Stomach (tissue), 9 donors: ENCODE measurements around the gene CTRB1. TPM values are rescaled to one million over a fixed set of nuclear protein-coding genes. Genes with fewer than 3 reads are reported as not detected.

ENCODE experiments used
- DNase-seq, 2 donors: peaks; one replicate each; pipeline versions ENCODE4 v3.0.0 to v3.0.0-alpha.2; 2013 to 2019
- H3K27ac ChIP-seq, 5 donors: fragments of 200-600 bp in 4 of 5; sonication (generic) in 4 of 5; one replicate each; pipeline ENCODE4 v1.5.1; 2013 to 2019; ENCODE audit warnings: mild to moderate bottlenecking in 1 of 5, moderate library complexity in 1 of 5
- H3K27me3 ChIP-seq, 3 donors: fragments of 200-600 bp; sonication (generic); one replicate each; pipeline ENCODE4 v1.5.1; 2017 to 2019; ENCODE audit warnings: mixed run types in 1 of 3
- H3K36me3 ChIP-seq, 4 donors: fragments of 200-600 bp; sonication (generic); 1 replicate in 3 of 4; 2 replicates in 1 of 4; pipeline ENCODE4 v1.5.1; 2016 to 2019
- H3K4me1 ChIP-seq, 4 donors: fragments of 200-600 bp; sonication (generic); one replicate each; pipeline ENCODE4 v1.5.1; 2016 to 2019
- H3K4me3 ChIP-seq, 4 donors: fragments of 200-600 bp; sonication (generic) in 3 of 4; one replicate each; pipeline ENCODE4 v1.5.1; 2016 to 2019; ENCODE audit warnings: mild to moderate bottlenecking in 1 of 4
- H3K9me3 ChIP-seq, 4 donors: fragments of 200-600 bp; sonication (generic); one replicate each; pipeline ENCODE4 v1.5.1; 2016 to 2019
- EP300 ChIP-seq: sonication (generic); formaldehyde crosslinking; IDR thresholded peaks from one replicate; pipeline ENCODE4 v1.6.1; 2017; ENCODE audit warnings: antibody characterized with exemption
- POLR2A ChIP-seq, 4 donors: fragments of 450-650 bp; IDR thresholded peaks; one replicate each; pipeline ENCODE4 v1.6.1; 2016; ENCODE audit warnings: antibody characterized with exemption in 4 of 4, control low read depth in 2 of 4, mild to moderate bottlenecking in 1 of 4, moderate library complexity in 1 of 4
- POLR2AphosphoS5 ChIP-seq, 3 donors: sonication (generic); formaldehyde crosslinking; IDR thresholded peaks; one replicate each; pipeline ENCODE4 v1.6.1; 2016; ENCODE audit warnings: antibody characterized with exemption in 3 of 3
- WGBS, 5 donors: extraction: QIAGEN DNeasy Blood & Tissue Kit in 3 of 5; methylation state at CpG; one replicate each; pipeline versions ENCODE4 v1.1.5 to v1.1.7; 2013 to 2018; 5-methylcytosine and 5-hydroxymethylcytosine counted together
- intact Hi-C: fragments of 100-400 bp; cut with DNase I; formaldehyde crosslinking; loops from one replicate; pipeline ENCODE4 v1.15.1; 2023; ENCODE audit warnings: low total_unique reads
- polyA plus RNA-seq, 3 donors: library from polyadenylated mRNA; stranded (reverse); fragments of 200-250 nt; gene quantifications; one replicate each; pipeline ENCODE4 v1.2.3, GENCODE V29; 2013
- total RNA-seq, 5 donors: library from RNA; depleted of rRNA; stranded (reverse); fragments of >200 nt; gene quantifications; one replicate each; pipeline versions ENCODE4 v1.1.0 to v1.2.3, GENCODE V29; 2014 to 2016
- TF ChIP-seq, protein P1 (sequence below), 7 experiments: fragments of 450-650 bp in 4 of 7; fragments of 200-600 bp in 3 of 7; sonication (generic) in 3 of 7; IDR thresholded peaks; one replicate each; pipeline ENCODE4 v1.5.1; 2016 to 2019; ENCODE audit warnings: antibody characterized with exemption in 7 of 7, control low read depth in 2 of 7, mild to moderate bottlenecking in 1 of 7
- donor health status: healthy with polysubstance abuse.
- donor health status: Bipolar disorder and iron deficiency.
- donor health status: healthy.

Gene CTRB1
- total and polyA plus RNA-seq, 8 donors, result 2.5 to 35.9 (median 2.9) TPM; not detected in 5

- intact Hi-C loops, result no loop called here
- WGBS, 5 donors, result 75 to 89% (median 79%) methylated on average over 9 to 10 of the region's 10 CpGs
- TF ChIP-seq POLR2AphosphoS5 (IDR thresholded peaks at IDR 0.05) (no peak), EP300 (no peak), POLR2A (IDR thresholded peaks at IDR 0.05) (no peak)
- TF ChIP-seq, protein P1, sequence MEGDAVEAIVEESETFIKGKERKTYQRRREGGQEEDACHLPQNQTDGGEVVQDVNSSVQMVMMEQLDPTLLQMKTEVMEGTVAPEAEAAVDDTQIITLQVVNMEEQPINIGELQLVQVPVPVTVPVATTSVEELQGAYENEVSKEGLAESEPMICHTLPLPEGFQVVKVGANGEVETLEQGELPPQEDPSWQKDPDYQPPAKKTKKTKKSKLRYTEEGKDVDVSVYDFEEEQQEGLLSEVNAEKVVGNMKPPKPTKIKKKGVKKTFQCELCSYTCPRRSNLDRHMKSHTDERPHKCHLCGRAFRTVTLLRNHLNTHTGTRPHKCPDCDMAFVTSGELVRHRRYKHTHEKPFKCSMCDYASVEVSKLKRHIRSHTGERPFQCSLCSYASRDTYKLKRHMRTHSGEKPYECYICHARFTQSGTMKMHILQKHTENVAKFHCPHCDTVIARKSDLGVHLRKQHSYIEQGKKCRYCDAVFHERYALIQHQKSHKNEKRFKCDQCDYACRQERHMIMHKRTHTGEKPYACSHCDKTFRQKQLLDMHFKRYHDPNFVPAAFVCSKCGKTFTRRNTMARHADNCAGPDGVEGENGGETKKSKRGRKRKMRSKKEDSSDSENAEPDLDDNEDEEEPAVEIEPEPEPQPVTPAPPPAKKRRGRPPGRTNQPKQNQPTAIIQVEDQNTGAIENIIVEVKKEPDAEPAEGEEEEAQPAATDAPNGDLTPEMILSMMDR (IDR thresholded peaks at IDR 0.05), result no peak
Observed at GRCh38 chr16:75260851-75261589, 42.2 kb downstream of the CTRB1 start.

GRCh38 chr16:75261590-75262078 is 42.8 kb downstream of the CTRB1 start:
- Histone ChIP-seq H3K27me3 (peaks cover 0 to 28% (median 7%) of the 10 kb centered on the region in 3 donors), H3K9me3 (no peaks in the 10 kb centered on the region), H3K4me3 (no peak overlapping the region), H3K36me3 (no peaks in the 10 kb centered on the region), H3K4me1 (peaks cover 57 to 84% (median 77%) of the 10 kb centered on the region in 4 donors), H3K27ac (peak overlapping the region in 1 of 5 donors; percentile 22)
- no peak for DNase-seq
- WGBS, 5 donors, result 89 to 100% (median 94%) methylated on average over 1 to 3 of the region's 3 CpGs
- intact Hi-C loops, result no loop called here
- TF ChIP-seq POLR2A (IDR thresholded peaks at IDR 0.05) (no peak), POLR2AphosphoS5 (IDR thresholded peaks at IDR 0.05) (no peak), EP300 (no peak)
- TF ChIP-seq, protein P1 (IDR thresholded peaks at IDR 0.05), result no peak

More at GRCh38 chr16:75260851-75261589, 42.2 kb downstream of the CTRB1 start:
- Histone ChIP-seq H3K36me3 (no peaks in the 10 kb centered on the region), H3K27ac (peak overlapping the region in 1 of 5 donors; percentile 22), H3K4me1 (peaks cover 57 to 84% (median 77%) of the 10 kb centered on the region in 4 donors), H3K27me3 (peaks cover 0 to 22% (median 7%) of the 10 kb centered on the region in 3 donors), H3K9me3 (no peaks in the 10 kb centered on the region), H3K4me3 (no peak overlapping the region)
- peak in 1 of 2 donors; percentile 6 for DNase-seq

DNA sequence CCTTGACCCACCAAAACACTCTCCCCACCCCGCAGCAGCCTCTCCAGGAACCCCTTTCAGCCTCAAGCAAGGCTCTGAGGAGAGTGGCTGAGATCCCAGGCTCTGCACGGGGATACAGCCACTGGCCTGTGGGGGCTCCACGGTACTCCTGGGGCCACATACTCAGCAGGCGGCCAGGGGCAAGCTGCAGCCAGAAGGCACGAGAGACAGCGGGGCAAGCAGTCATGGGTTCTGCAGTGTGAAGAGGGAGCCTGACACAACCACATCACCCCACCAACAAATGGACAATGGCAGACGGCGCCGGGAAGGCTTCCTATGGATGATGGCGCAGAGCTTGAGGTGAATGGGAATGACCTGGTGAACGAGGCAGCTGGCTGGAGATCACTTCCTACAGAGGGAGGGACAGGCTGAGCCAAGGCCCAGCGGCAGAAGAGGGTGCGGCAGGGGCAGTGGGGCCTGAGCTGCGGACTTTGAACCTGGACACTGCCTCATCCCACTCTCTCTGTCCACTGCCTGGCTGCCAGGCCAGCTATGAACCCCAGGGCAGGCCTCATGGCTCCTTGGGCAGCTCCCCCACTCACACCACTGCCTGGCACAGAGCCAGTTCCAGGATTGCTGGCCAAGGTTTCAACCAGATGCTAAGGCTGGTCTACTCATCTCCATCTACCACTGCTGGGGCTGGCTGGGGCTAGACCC is 43.5 kb downstream of the CTRB1 start:
- no peaks in the 10 kb centered on the region for H3K9me3 ChIP-seq
- TF ChIP-seq POLR2AphosphoS5 (IDR thresholded peaks at IDR 0.05) (peak in 1 of 3 donors; percentile 12), POLR2A (IDR thresholded peaks at IDR 0.05) (no peak)
- peaks cover 51 to 84% (median 76%) of the 10 kb centered on the region in 4 donors for H3K4me1 ChIP-seq
- intact Hi-C loops, result no loop called here
- peak overlapping the region in 3 of 5 donors; percentile 22 to 96 (median 46) for H3K27ac ChIP-seq
- H3K4me3 ChIP-seq, result peak overlapping the region in 2 of 4 donors; percentile 7 to 92
- WGBS, 5 donors, result 65 to 76% (median 72%) methylated on average over 11 to 14 of the region's 14 CpGs
- peak; percentile 60 to 62 for DNase-seq
- H3K27me3 ChIP-seq, result peaks cover 0 to 34% (median 7%) of the 10 kb centered on the region in 3 donors
- H3K36me3 ChIP-seq, result no peaks in the 10 kb centered on the region

DNA sequence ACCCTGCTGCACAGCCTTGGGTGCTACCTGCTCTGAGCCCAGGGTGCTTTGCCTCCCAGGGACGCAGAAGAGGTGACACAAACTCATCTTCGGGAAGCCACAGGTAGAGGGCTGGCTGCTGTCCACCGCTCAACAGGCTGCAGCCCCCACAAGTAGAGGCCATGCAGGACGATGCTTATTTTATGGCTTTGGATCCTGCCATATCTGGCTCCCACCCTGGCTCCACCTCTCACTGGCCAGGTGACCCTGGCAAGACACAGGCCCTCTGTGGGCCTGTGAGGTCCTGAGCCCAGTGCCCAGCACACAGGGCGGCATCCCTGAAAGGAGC is 44.0 kb downstream of the CTRB1 start:
- peaks cover 46 to 83% (median 76%) of the 10 kb centered on the region in 4 donors for H3K4me1 ChIP-seq
- H3K36me3 ChIP-seq, result no peaks in the 10 kb centered on the region
- H3K9me3 ChIP-seq, result no peaks in the 10 kb centered on the region
- peak overlapping the region in 2 of 4 donors; percentile 7 to 92 for H3K4me3 ChIP-seq
- H3K27ac ChIP-seq, result peak overlapping the region in 3 of 5 donors; percentile 46 to 96 (median 94)
- TF ChIP-seq POLR2A (IDR thresholded peaks at IDR 0.05) (no peak), EP300 (no peak), POLR2AphosphoS5 (IDR thresholded peaks at IDR 0.05) (no peak)
- TF ChIP-seq, protein P1 (IDR thresholded peaks at IDR 0.05), result no peak
- H3K27me3 ChIP-seq, result peaks cover 0 to 37% (median 7%) of the 10 kb centered on the region in 3 donors
- 58 to 87% (median 74%) methylated on average over 4 to 5 of the region's 5 CpGs for WGBS, 5 donors
- no peak for DNase-seq
- intact Hi-C loops, result no loop called here
